Measurements from ENCODE around the gene FBXL14. TPM values are rescaled to one million over a fixed set of nuclear protein-coding genes. Genes with fewer than 3 reads are reported as not detected.

FBXL14 gene
- total and polyA plus RNA-seq, 9 of the 15 experiments (the other 6 are each of a cell fraction or from before 2014, with no cell fraction given) = 0.13 to 9.8 (median 3.3) TPM

DNA sequence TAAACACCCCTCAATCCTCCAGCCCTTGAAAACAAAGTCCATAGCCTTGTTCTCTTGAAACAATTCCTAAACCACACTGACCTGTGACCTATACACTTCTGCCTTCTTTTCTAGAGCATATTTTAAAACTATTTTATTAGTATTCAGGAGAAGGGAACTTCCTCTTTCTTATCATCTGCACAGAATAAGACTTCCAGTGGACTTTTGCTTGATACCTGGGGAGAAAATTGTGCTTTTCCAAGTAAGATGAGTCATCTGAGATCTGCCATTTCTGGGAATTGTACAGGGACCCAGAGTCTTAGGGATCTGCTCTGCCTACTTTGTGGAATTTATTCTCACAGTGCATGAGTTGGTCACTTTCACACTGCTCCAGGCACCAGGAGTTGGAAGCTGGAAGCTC is 24.1 kb upstream of the FBXL14 start (continued):
- TF ChIP-seq, protein P1, sequence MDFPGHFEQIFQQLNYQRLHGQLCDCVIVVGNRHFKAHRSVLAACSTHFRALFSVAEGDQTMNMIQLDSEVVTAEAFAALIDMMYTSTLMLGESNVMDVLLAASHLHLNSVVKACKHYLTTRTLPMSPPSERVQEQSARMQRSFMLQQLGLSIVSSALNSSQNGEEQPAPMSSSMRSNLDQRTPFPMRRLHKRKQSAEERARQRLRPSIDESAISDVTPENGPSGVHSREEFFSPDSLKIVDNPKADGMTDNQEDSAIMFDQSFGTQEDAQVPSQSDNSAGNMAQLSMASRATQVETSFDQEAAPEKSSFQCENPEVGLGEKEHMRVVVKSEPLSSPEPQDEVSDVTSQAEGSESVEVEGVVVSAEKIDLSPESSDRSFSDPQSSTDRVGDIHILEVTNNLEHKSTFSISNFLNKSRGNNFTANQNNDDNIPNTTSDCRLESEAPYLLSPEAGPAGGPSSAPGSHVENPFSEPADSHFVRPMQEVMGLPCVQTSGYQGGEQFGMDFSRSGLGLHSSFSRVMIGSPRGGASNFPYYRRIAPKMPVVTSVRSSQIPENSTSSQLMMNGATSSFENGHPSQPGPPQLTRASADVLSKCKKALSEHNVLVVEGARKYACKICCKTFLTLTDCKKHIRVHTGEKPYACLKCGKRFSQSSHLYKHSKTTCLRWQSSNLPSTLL (IDR thresholded peaks at IDR 0.05) = peak; percentile 97
- TF ChIP-seq ZEB2 (IDR thresholded peaks at IDR 0.05) (peak; percentile 33; the same call in 1 of the 2 replicates), PYGO2 (tag; IDR thresholded peaks at IDR 0.05) (no peak), NCOA6 (IDR thresholded peaks at IDR 0.05) (no peak), SMARCE1 (IDR thresholded peaks at IDR 0.05) (peak; percentile 87), FOSL1 (tag; conservative IDR thresholded peaks at IDR 0.05) (peak; percentile 92), RFX5 (IDR thresholded peaks at IDR 0.05; ENCODE audit: low read depth, low read length) (no peak), ARID1B (IDR thresholded peaks at IDR 0.05) (peak; percentile 84), EWSR1 (IDR thresholded peaks at IDR 0.05; ENCODE audit: borderline replicate concordance, low read depth, partially characterized antibody) (no peak), STAT5A (IDR thresholded peaks at IDR 0.05; ENCODE audit: borderline replicate concordance, low read length) (peak; percentile 60; the same call in 1 of the 2 replicates), TCF7L2 (IDR thresholded peaks at IDR 0.05; ENCODE audit: low read depth, low read length) (no peak), SRF (CRISPR knock-in tag; IDR thresholded peaks at IDR 0.05) (no peak), CHD1 (IDR thresholded peaks at IDR 0.05; ENCODE audit: low read length) (no peak), PHB (CRISPR knock-in tag; IDR thresholded peaks at IDR 0.05) (no peak), HDAC1 (IDR thresholded peaks at IDR 0.05) (no peak), MTF1 (CRISPR knock-in tag; IDR thresholded peaks at IDR 0.05; ENCODE audit: borderline replicate concordance) (no peak), SMARCC2 (IDR thresholded peaks at IDR 0.05; ENCODE audit: low read depth) (0 out of 2 replicates have a peak, but pooled peaks have one; percentile 54), BRD9 (IDR thresholded peaks at IDR 0.05; ENCODE audit: low read depth, partially characterized antibody) (no peak), RBM25 (IDR thresholded peaks at IDR 0.05; ENCODE audit: low read depth, low read length, severe bottlenecking) (no peak), ARNT (IDR thresholded peaks at IDR 0.05) (peak in 1 of 2 experiments; percentile 90; a peak in 1 of 4 replicates), ZNF707 (CRISPR knock-in tag; conservative IDR thresholded peaks at IDR 0.05) (no peak), CC2D1A (IDR thresholded peaks at IDR 0.05) (peak; percentile 98)
- TF ChIP-seq, protein P2, sequence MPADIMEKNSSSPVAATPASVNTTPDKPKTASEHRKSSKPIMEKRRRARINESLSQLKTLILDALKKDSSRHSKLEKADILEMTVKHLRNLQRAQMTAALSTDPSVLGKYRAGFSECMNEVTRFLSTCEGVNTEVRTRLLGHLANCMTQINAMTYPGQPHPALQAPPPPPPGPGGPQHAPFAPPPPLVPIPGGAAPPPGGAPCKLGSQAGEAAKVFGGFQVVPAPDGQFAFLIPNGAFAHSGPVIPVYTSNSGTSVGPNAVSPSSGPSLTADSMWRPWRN (IDR thresholded peaks at IDR 0.05; ENCODE audit: low read depth) = no peak
- TF ChIP-seq, protein P3, sequence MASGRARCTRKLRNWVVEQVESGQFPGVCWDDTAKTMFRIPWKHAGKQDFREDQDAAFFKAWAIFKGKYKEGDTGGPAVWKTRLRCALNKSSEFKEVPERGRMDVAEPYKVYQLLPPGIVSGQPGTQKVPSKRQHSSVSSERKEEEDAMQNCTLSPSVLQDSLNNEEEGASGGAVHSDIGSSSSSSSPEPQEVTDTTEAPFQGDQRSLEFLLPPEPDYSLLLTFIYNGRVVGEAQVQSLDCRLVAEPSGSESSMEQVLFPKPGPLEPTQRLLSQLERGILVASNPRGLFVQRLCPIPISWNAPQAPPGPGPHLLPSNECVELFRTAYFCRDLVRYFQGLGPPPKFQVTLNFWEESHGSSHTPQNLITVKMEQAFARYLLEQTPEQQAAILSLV (tag; IDR thresholded peaks at IDR 0.05) = no peak
- TF ChIP-seq, protein P4, sequence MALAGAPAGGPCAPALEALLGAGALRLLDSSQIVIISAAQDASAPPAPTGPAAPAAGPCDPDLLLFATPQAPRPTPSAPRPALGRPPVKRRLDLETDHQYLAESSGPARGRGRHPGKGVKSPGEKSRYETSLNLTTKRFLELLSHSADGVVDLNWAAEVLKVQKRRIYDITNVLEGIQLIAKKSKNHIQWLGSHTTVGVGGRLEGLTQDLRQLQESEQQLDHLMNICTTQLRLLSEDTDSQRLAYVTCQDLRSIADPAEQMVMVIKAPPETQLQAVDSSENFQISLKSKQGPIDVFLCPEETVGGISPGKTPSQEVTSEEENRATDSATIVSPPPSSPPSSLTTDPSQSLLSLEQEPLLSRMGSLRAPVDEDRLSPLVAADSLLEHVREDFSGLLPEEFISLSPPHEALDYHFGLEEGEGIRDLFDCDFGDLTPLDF (CRISPR knock-in tag; IDR thresholded peaks at IDR 0.05) = no peak
- TF ChIP-seq, protein P5, sequence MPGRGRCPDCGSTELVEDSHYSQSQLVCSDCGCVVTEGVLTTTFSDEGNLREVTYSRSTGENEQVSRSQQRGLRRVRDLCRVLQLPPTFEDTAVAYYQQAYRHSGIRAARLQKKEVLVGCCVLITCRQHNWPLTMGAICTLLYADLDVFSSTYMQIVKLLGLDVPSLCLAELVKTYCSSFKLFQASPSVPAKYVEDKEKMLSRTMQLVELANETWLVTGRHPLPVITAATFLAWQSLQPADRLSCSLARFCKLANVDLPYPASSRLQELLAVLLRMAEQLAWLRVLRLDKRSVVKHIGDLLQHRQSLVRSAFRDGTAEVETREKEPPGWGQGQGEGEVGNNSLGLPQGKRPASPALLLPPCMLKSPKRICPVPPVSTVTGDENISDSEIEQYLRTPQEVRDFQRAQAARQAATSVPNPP (IDR thresholded peaks at IDR 0.05; ENCODE audit: borderline replicate concordance, insufficient read depth, insufficient read length) = no peak
